ENCODE data around the gene EPHB1.
"Not testable (repeated sequence)": the region's sequence is repeated elsewhere in the genome, so short reads cannot be mapped to it uniquely, and the experiment has no call there.

- TF ChIP-seq CTCF (IDR thresholded peaks at IDR 0.05 in 4 of 5, conservative IDR thresholded peaks at IDR 0.05 in 1 of 5); POLR2A (IDR thresholded peaks at IDR 0.05): not testable (repeated sequence)
These were observed 319.5 kb downstream of the EPHB1 start for GRCh38 chr3:135114551-135114950.
